Smooth muscle cell (in vitro differentiated cells): ENCODE data around the gene UBE2J2. TPM values are rescaled to one million over a fixed set of nuclear protein-coding genes. Genes with fewer than 3 reads are reported as not detected.

Experiments used
- DNase-seq: peaks from one replicate; lab custom pipeline; 2025; ENCODE audit not compliant: unreplicated experiment; lab: John Stamatoyannopoulos, UW
- H2AFZ ChIP-seq: fragments of 200-600 bp; sonication (generic); 2 replicates; pipeline ENCODE4 v1.6.0; 2016; ENCODE audit warnings: antibody characterized with exemption, low read depth, mild to moderate bottlenecking
- H3F3A ChIP-seq: fragments of 200-600 bp; sonication (generic); 2 replicates; pipeline ENCODE4 v1.6.0; 2017; ENCODE audit warnings: antibody characterized with exemption, low read depth
- H3K27ac ChIP-seq: fragments of 200-600 bp; sonication (generic); 2 replicates; pipeline ENCODE4 v1.5.1; 2016; ENCODE audit warnings: low read depth, mild to moderate bottlenecking
- H3K27me3 ChIP-seq: fragments of 200-600 bp; sonication (generic); 2 replicates; pipeline ENCODE4 v1.6.1; 2016; ENCODE audit warnings: low read depth, mild to moderate bottlenecking
- H3K36me3 ChIP-seq: fragments of 200-600 bp; sonication (generic); 2 replicates; pipeline ENCODE4 v1.5.1; 2016; ENCODE audit warnings: low read depth
- H3K4me1 ChIP-seq: fragments of 200-600 bp; sonication (generic); 2 replicates; pipeline ENCODE4 v1.5.1; 2016; ENCODE audit warnings: low read depth
- H3K4me2 ChIP-seq: fragments of 200-600 bp; sonication (generic); 2 replicates; pipeline ENCODE4 v1.6.0; 2016; ENCODE audit warnings: mild to moderate bottlenecking
- H3K4me3 ChIP-seq: fragments of 200-600 bp; sonication (generic); 2 replicates; pipeline ENCODE4 v1.5.1; 2016; ENCODE audit warnings: mild to moderate bottlenecking
- H3K79me2 ChIP-seq: fragments of 200-600 bp; sonication (generic); 2 replicates; pipeline ENCODE4 v1.6.0; 2016; ENCODE audit warnings: low read depth, mild to moderate bottlenecking
- H3K9ac ChIP-seq: fragments of 200-600 bp; sonication (generic); 2 replicates; pipeline ENCODE4 v1.6.0; 2016; ENCODE audit warnings: low read depth
- H3K9me3 ChIP-seq: fragments of 200-600 bp; sonication (generic); replicated peaks from 2 replicates; pipeline ENCODE4 v1.5.1; 2016; ENCODE audit warnings: low read depth
- H4K20me1 ChIP-seq: fragments of 200-600 bp; sonication (generic); 2 replicates; pipeline ENCODE4 v1.6.0; 2016; ENCODE audit warnings: low read depth
- WGBS: methylation state at CpG from one replicate; pipeline ENCODE4 v1.1.7; 2016; ENCODE audit warnings: low lambda C conversion rate; 5-methylcytosine and 5-hydroxymethylcytosine counted together
- polyA plus RNA-seq: library from polyadenylated mRNA; unstranded; fragments of >200 nt; fragmentation: Nextera tagmentation; extraction: Ambion mirVana; gene quantifications from 2 replicates; pipeline ENCODE4 v1.2.1, GENCODE V29; 2016
- total RNA-seq: library from RNA; depleted of rRNA; stranded (reverse); fragments of >200 nt; gene quantifications from 2 replicates; pipeline ENCODE4 v1.2.3, GENCODE V29; 2014
- TF ChIP-seq, protein P1 (sequence below): fragments of 200-600 bp; sonication (generic); IDR thresholded peaks from 2 replicates; pipeline ENCODE4 v1.5.1; 2017; ENCODE audit warnings: borderline replicate concordance, mild to moderate bottlenecking, antibody characterized with exemption; ENCODE audit not compliant: insufficient read depth, poor library complexity, severe bottlenecking

The UBE2J2 gene
- total and polyA plus RNA-seq, 2 experiments from 2014 or later, result 30.2 to 72.9 TPM

DNA sequence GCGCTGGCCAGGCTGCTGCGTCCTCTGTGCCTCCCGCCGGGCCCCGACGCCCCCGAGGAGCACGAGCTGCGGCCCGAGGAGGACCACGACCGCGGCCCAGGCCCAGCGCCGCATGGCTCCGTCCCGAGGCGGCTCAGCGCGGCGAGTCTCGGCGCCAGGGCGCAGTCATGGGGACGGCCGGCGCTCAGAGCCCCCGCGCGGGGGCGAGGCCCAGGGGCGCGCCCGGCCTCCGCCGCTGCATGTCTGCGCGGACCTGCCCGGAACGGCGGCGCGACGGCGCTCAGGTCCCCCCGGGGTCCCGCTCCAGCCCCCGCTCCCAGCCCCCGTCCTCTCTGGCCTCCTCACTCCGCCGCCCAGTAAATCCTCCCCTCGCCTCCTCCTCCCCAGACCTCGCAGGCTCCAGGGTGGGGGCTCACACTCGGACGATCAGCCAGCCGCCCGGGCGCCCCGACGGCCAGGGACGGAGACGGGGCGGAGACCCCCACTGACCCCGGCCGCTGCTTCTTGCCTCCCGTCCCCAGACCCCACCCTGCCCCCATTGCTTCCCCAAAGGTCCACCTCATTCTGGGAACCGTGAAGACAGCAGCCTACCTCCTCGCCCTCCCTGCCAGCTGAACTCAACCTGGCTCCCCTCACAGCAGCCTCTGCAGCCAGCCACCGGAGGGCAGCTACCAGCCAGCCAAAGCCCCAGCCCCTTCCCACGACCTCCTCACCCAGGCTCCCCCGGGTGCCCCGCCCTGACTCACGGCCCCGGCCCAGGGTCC, 26.9 kb downstream of the UBE2J2 start, which contains the start of gene C1QTNF12:
Gene C1QTNF12 (minus strand): TSS at position 146 of the 764 bp plus-strand sequence. CDS start 32 bp downstream, at position 114.
- H4K20me1 ChIP-seq, result peaks cover 23% of the 10 kb centered on the region
- whole genome bisulfite sequencing, result 15% methylated on average over 32 of the region's 74 CpGs
- H3K36me3 ChIP-seq, result no peaks in the 10 kb centered on the region
- H3K79me2 ChIP-seq, result no peaks in the 10 kb centered on the region
- H3K4me2 ChIP-seq, result peak within 1 kb of the TSS; percentile 82
- TF ChIP-seq, protein P1, sequence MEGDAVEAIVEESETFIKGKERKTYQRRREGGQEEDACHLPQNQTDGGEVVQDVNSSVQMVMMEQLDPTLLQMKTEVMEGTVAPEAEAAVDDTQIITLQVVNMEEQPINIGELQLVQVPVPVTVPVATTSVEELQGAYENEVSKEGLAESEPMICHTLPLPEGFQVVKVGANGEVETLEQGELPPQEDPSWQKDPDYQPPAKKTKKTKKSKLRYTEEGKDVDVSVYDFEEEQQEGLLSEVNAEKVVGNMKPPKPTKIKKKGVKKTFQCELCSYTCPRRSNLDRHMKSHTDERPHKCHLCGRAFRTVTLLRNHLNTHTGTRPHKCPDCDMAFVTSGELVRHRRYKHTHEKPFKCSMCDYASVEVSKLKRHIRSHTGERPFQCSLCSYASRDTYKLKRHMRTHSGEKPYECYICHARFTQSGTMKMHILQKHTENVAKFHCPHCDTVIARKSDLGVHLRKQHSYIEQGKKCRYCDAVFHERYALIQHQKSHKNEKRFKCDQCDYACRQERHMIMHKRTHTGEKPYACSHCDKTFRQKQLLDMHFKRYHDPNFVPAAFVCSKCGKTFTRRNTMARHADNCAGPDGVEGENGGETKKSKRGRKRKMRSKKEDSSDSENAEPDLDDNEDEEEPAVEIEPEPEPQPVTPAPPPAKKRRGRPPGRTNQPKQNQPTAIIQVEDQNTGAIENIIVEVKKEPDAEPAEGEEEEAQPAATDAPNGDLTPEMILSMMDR, result no peak
- no peak within 1 kb of the TSS for H3K9ac ChIP-seq
- peak within 1 kb of the TSS; percentile 25 for H3K4me3 ChIP-seq
- H3K27ac ChIP-seq, result no peak within 1 kb of the TSS
- DNase-seq, result no peak
- H2AFZ ChIP-seq, result no peak within 1 kb of the TSS
- H3K27me3 ChIP-seq, result no peaks in the 10 kb centered on the region
- no peaks in the 10 kb centered on the region for H3K9me3 ChIP-seq
- H3K4me1 ChIP-seq, result peaks cover 9% of the 10 kb centered on the region
- H3F3A ChIP-seq, result no peaks in the 10 kb centered on the region

DNA sequence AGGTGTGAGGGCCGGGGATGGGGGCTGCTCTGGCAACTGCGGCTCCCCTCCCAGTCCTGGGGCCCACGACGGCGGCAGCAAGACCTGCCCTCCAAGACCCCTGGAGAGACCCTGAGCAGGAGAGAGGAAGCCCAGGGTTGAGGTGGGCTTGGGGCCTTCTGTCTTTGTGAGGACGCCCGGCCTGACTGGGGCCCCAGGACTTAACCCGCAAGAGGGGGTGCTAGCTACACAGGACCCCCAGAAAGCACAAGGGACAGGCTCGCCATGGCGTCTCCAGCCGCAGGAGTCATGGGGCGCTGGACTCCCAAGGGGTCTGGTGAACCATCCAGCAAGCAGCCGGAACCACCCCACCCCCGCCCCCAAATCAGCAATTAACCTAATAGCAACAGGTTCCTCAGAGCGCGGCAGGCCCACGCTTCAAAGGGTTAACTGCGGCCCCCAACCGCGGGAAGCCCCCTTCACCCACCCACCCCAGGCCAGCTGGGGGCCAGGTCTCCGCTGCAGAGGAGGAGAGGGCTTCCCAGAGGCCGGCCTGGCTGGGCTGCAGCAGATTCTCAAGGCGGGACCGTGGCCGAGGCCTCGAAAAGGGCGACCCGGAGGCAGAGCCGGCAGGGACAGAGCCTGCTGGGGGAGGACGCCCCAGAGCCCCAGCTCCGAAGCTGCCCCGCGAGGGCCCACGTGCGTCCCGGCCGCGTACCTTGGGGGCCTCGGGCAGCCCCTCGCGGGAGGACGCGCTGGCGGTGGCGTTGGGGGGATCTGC, 27.7 kb downstream of the UBE2J2 start:
- H3K9ac ChIP-seq, result no peak overlapping the region
- no peaks in the 10 kb centered on the region for H3K79me2 ChIP-seq
- no peaks in the 10 kb centered on the region for H3K27me3 ChIP-seq
- no peaks in the 10 kb centered on the region for H3K36me3 ChIP-seq
- 56% methylated on average over 40 of the region's 45 CpGs for WGBS
- H3F3A ChIP-seq, result no peaks in the 10 kb centered on the region
- H3K4me1 ChIP-seq, result peaks cover 9% of the 10 kb centered on the region
- peak overlapping the region; percentile 82 for H3K4me2 ChIP-seq
- peaks cover 23% of the 10 kb centered on the region for H4K20me1 ChIP-seq
- peak overlapping the region; percentile 25 for H3K4me3 ChIP-seq
- TF ChIP-seq, protein P1, result no peak
- H2AFZ ChIP-seq, result no peak overlapping the region
- H3K9me3 ChIP-seq, result no peaks in the 10 kb centered on the region
- H3K27ac ChIP-seq, result no peak overlapping the region
- DNase-seq, result no peak

DNA sequence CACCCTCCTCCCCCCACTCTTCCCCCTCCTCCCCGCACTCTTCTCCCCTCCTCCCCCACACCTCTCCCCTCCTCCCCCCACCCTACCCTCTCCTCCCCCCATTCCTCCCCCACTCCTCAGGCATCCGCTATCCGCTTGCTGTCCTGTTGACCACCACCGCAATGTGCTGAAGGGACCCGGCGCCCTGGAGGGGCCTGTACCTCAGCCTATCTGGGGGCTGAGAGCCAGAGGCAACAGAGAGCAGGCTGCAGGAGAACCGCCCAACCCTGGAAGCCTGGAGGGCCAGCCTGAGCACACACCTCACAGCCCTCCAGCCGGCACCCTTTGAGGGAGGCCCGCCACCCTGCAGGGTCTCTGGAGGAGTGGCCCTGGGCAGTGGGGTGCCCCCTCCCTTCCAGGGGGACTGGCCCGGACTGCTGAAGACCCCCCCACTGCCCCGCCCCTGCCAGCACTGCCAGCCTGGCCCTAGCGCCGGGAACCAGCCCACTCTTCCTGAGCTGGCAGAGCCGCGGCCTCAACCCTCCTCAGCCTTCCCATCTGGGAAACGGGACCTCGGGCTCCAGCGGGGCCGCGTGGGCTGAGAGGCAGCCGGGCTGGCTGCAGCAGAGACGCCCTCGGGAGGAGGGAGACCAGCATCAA, 28.4 kb downstream of the UBE2J2 start:
- Histone ChIP-seq H2AFZ (no peak overlapping the region), H3K9ac (no peak overlapping the region), H3K27me3 (no peaks in the 10 kb centered on the region), H3K79me2 (no peaks in the 10 kb centered on the region), H4K20me1 (peaks cover 17% of the 10 kb centered on the region), H3F3A (no peaks in the 10 kb centered on the region), H3K4me2 (no peak overlapping the region), H3K9me3 (no peaks in the 10 kb centered on the region), H3K4me1 (peaks cover 9% of the 10 kb centered on the region), H3K4me3 (no peak overlapping the region), H3K36me3 (no peaks in the 10 kb centered on the region), H3K27ac (no peak overlapping the region)
- 97% methylated on average over 18 of the region's 23 CpGs for WGBS
- DNase-seq, result no peak
- TF ChIP-seq, protein P1, result no peak
